ENCODE measurements around the gene LRRC18.

DNA sequence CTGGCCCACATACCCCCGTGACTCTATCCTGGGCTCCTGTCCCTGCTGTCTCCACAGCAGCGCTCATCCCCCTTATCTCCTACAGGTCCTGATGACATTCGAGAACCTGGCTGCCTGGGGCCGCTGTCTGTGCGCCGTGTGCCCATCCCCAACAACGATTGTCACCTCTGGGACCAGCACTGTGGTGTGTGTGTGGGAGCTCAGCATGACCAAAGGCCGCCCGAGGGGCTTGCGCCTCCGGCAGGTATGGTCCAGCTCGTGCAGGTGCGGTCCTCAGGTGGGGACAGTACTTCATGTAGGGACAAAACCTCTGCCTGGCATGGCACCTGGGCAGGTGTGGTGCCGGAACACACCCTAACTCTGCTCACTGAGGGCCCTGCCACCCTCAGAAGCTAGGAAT, 30.4 kb upstream of the LRRC18 start:
- TF ChIP-seq CTCF (IDR thresholded peaks at IDR 0.05) (no peak), EZH2 (IDR thresholded peaks at IDR 0.05; ENCODE audit: borderline replicate concordance, insufficient read depth, low read depth, low read length, poor library complexity, severe bottlenecking) (no peak)
